Adipocyte (in vitro differentiated cells): ENCODE data around the gene NDUFS4.
"Not testable (repeated sequence)": the region's sequence is repeated elsewhere in the genome, so short reads cannot be mapped to it uniquely, and the experiment has no call there.

ENCODE experiments used
- DNase-seq: peaks from one replicate; pipeline ENCODE4 v3.0.0-alpha.2; 2015; ENCODE audit warnings: low read depth
- H3K27me3 ChIP-seq: replicated peaks from 2 replicates; pipeline ENCODE4 v1.7.0; 2013; ENCODE audit warnings: mild to moderate bottlenecking, low read length, moderate library complexity; ENCODE audit not compliant: control insufficient read depth, insufficient read depth
- H3K36me3 ChIP-seq: 2 replicates; pipeline ENCODE4 v1.7.0; 2013; ENCODE audit warnings: low read length, mild to moderate bottlenecking, moderate library complexity; ENCODE audit not compliant: control insufficient read depth, insufficient read depth, severe bottlenecking
- H3K4me1 ChIP-seq: 2 replicates; pipeline ENCODE4 v1.7.0; 2013; ENCODE audit warnings: mild to moderate bottlenecking, low read length, moderate library complexity; ENCODE audit not compliant: control insufficient read depth, insufficient read depth
- H3K4me3 ChIP-seq: 2 replicates; pipeline ENCODE4 v1.7.0; 2013; ENCODE audit warnings: mild to moderate bottlenecking, low read length, moderate library complexity
- H3K9ac ChIP-seq: 2 replicates; pipeline ENCODE4 v1.7.0; 2013; ENCODE audit warnings: mild to moderate bottlenecking, low read length, moderate library complexity
- H3K9me3 ChIP-seq: 2 replicates; pipeline ENCODE4 v1.7.0; 2013; ENCODE audit warnings: mild to moderate bottlenecking, low read length, moderate library complexity; ENCODE audit not compliant: control insufficient read depth

NDUFS4 gene

GRCh38 chr5:53560506-53561191 is at the start of gene NDUFS4:
NDUFS4 (plus strand) TSS chr5:53560639; CDS start chr5:53560663, 24 bp downstream.
- no peaks in the 10 kb centered on the region for H3K27me3 ChIP-seq
- H3K9me3 ChIP-seq = no peaks in the 10 kb centered on the region
- peaks cover 14% of the 10 kb centered on the region for H3K4me1 ChIP-seq
- H3K4me3 ChIP-seq = peak within 1 kb of the TSS; percentile 96
- H3K9ac ChIP-seq = peak within 1 kb of the TSS; percentile 98
- no peaks in the 10 kb centered on the region for H3K36me3 ChIP-seq
- peak; percentile 95 for DNase-seq

GRCh38 chr5:53512539-53512938 is 47.9 kb upstream of the NDUFS4 start:
- no peaks in the 10 kb centered on the region for H3K4me1 ChIP-seq
- no peak overlapping the region for H3K4me3 ChIP-seq
- H3K9ac ChIP-seq = no peak overlapping the region
- H3K36me3 ChIP-seq = no peaks in the 10 kb centered on the region
- no peaks in the 10 kb centered on the region for H3K27me3 ChIP-seq
- no peak for DNase-seq
- H3K9me3 ChIP-seq = peaks cover 17% of the 10 kb centered on the region

GRCh38 chr5:53515988-53516387 is 44.5 kb upstream of the NDUFS4 start:
- Histone ChIP-seq H3K9me3 (peaks cover 6% of the 10 kb centered on the region), H3K4me3 (no peak overlapping the region), H3K27me3 (no peaks in the 10 kb centered on the region), H3K36me3 (no peaks in the 10 kb centered on the region), H3K9ac (no peak overlapping the region), H3K4me1 (no peaks in the 10 kb centered on the region)
- no peak for DNase-seq

GRCh38 chr5:53520813-53521212 is 39.6 kb upstream of the NDUFS4 start:
- Histone ChIP-seq H3K4me3 (no peak overlapping the region), H3K27me3 (no peaks in the 10 kb centered on the region), H3K4me1 (no peaks in the 10 kb centered on the region), H3K9ac (no peak overlapping the region), H3K36me3 (no peaks in the 10 kb centered on the region), H3K9me3 (peaks cover 11% of the 10 kb centered on the region)
- no peak for DNase-seq

GRCh38 chr5:53537711-53538110 is 22.7 kb upstream of the NDUFS4 start:
- H3K36me3 ChIP-seq = no peaks in the 10 kb centered on the region
- H3K9me3 ChIP-seq = no peaks in the 10 kb centered on the region
- DNase-seq = no peak

GRCh38 chr5:53540739-53541138 is 19.7 kb upstream of the NDUFS4 start:
- H3K36me3 ChIP-seq, H3K27me3 ChIP-seq, H3K4me1 ChIP-seq, DNase-seq, H3K9me3 ChIP-seq, H3K4me3 ChIP-seq, H3K9ac ChIP-seq: not testable (repeated sequence)

More at GRCh38 chr5:53537711-53538110, 22.7 kb upstream of the NDUFS4 start:
- H3K9ac ChIP-seq = no peak overlapping the region
- no peaks in the 10 kb centered on the region for H3K4me1 ChIP-seq
- H3K27me3 ChIP-seq = no peaks in the 10 kb centered on the region
- H3K4me3 ChIP-seq = no peak overlapping the region

- Histone ChIP-seq H3K9me3 (no peaks in the 10 kb centered on the region), H3K9ac (no peak overlapping the region), H3K27me3 (no peaks in the 10 kb centered on the region), H3K36me3 (no peaks in the 10 kb centered on the region), H3K4me1 (no peaks in the 10 kb centered on the region), H3K4me3 (no peak overlapping the region)
- DNase-seq = no peak
These were observed 18.6 kb upstream of the NDUFS4 start for GRCh38 chr5:53541859-53542258.

GRCh38 chr5:53542926-53543325 is 17.5 kb upstream of the NDUFS4 start:
- H3K4me1 ChIP-seq = no peaks in the 10 kb centered on the region
- H3K36me3 ChIP-seq = no peaks in the 10 kb centered on the region
- no peaks in the 10 kb centered on the region for H3K9me3 ChIP-seq
- H3K4me3 ChIP-seq = no peak overlapping the region
- H3K27me3 ChIP-seq = no peaks in the 10 kb centered on the region
- H3K9ac ChIP-seq = no peak overlapping the region
- no peak for DNase-seq

GRCh38 chr5:53543401-53543800 is 17.0 kb upstream of the NDUFS4 start:
- Histone ChIP-seq H3K9ac (no peak overlapping the region), H3K4me1 (no peaks in the 10 kb centered on the region), H3K9me3 (no peaks in the 10 kb centered on the region), H3K27me3 (no peaks in the 10 kb centered on the region), H3K4me3 (no peak overlapping the region), H3K36me3 (no peaks in the 10 kb centered on the region)
- peak; percentile 13 for DNase-seq

- no peak for DNase-seq
These were observed 14.7 kb upstream of the NDUFS4 start for GRCh38 chr5:53545744-53546143.

GRCh38 chr5:53547226-53547625 is 13.2 kb upstream of the NDUFS4 start:
- no peak for DNase-seq
- Histone ChIP-seq H3K4me1 (no peaks in the 10 kb centered on the region), H3K9me3 (no peaks in the 10 kb centered on the region), H3K9ac (no peak overlapping the region), H3K27me3 (no peaks in the 10 kb centered on the region), H3K36me3 (no peaks in the 10 kb centered on the region), H3K4me3 (no peak overlapping the region)

More at GRCh38 chr5:53545744-53546143, 14.7 kb upstream of the NDUFS4 start:
- H3K9me3 ChIP-seq = no peaks in the 10 kb centered on the region
- no peak overlapping the region for H3K9ac ChIP-seq
- H3K36me3 ChIP-seq = no peaks in the 10 kb centered on the region
- H3K4me3 ChIP-seq = no peak overlapping the region
- H3K27me3 ChIP-seq = no peaks in the 10 kb centered on the region
- H3K4me1 ChIP-seq = no peaks in the 10 kb centered on the region

GRCh38 chr5:53548501-53548900 is 11.9 kb upstream of the NDUFS4 start:
- H3K36me3 ChIP-seq, H3K9me3 ChIP-seq, H3K4me1 ChIP-seq, DNase-seq, H3K27me3 ChIP-seq, H3K9ac ChIP-seq, H3K4me3 ChIP-seq: not testable (repeated sequence)
